ENCODE results near the gene RBM26. TPM values are rescaled to one million over a fixed set of nuclear protein-coding genes. Genes with fewer than 3 reads are reported as not detected.
A peak's percentile ranks its signal among the peaks of the same experiment; 100 is the strongest.

The RBM26 gene
- total RNA-seq, 3 donors from 2014 or later (not counting 1 experiment from before 2014, with no cell fraction given): 59.3 to 70.3 (median 66.5) TPM

GRCh38 chr13:79427883-79428282 lies 21.8 kb upstream of the RBM26 start:
- ATAC-seq: no peak
- DNase-seq: no peak
- H3K27ac Mint-ChIP-seq: no peak overlapping the region
- intact Hi-C loops (cut with micrococcal nuclease): no loop called here
- H3K4me3 ChIP-seq (ENCODE audit: low read length): no peak overlapping the region
- no CpG with 5 or more reads among the region's 2 CpGs for WGBS (ENCODE audit: insufficient coverage)
- TF ChIP-seq, protein P1, sequence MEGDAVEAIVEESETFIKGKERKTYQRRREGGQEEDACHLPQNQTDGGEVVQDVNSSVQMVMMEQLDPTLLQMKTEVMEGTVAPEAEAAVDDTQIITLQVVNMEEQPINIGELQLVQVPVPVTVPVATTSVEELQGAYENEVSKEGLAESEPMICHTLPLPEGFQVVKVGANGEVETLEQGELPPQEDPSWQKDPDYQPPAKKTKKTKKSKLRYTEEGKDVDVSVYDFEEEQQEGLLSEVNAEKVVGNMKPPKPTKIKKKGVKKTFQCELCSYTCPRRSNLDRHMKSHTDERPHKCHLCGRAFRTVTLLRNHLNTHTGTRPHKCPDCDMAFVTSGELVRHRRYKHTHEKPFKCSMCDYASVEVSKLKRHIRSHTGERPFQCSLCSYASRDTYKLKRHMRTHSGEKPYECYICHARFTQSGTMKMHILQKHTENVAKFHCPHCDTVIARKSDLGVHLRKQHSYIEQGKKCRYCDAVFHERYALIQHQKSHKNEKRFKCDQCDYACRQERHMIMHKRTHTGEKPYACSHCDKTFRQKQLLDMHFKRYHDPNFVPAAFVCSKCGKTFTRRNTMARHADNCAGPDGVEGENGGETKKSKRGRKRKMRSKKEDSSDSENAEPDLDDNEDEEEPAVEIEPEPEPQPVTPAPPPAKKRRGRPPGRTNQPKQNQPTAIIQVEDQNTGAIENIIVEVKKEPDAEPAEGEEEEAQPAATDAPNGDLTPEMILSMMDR (IDR thresholded peaks at IDR 0.05): no peak
- no peaks in the 10 kb centered on the region for H3K4me1 ChIP-seq (ENCODE audit: control insufficient read depth, insufficient read depth, low read length)
- no peaks in the 10 kb centered on the region for H3K4me1 Mint-ChIP-seq
- no peaks in the 10 kb centered on the region for H3K36me3 ChIP-seq (ENCODE audit: control insufficient read depth, insufficient read depth, low read length)
- H3K27me3 ChIP-seq (ENCODE audit: control insufficient read depth, insufficient read depth, low read length): no peaks in the 10 kb centered on the region
- no peaks in the 10 kb centered on the region for H3K36me3 Mint-ChIP-seq
- no peak overlapping the region for H3K4me3 Mint-ChIP-seq
- H3K27me3 Mint-ChIP-seq (ENCODE audit: low read depth in 2 of 2): no peaks in the 10 kb centered on the region
- H3K9me3 ChIP-seq (ENCODE audit: control insufficient read depth, insufficient read depth, low read length): no peaks in the 10 kb centered on the region
- no peak overlapping the region for H3K27ac ChIP-seq (ENCODE audit: low read length)
- no peaks in the 10 kb centered on the region for H3K9me3 Mint-ChIP-seq

DNA sequence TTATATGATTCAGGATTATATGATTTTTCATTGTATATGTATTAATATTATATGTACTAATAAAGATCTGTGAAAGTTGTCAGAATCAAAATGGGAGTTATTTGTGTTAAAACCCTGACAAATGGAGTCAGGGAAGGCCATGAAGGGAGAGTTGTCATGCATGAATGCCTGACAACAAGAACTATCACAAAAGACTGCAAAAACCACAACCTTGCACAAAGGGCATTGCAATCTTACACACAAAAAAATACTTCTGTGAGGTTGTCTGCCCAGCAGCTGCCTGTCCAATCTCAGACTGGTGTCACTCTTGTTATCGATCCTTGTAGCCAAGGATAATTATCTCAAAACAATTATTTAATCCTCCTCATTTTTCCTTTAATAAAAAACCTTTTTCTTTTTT lies 21.2 kb upstream of the RBM26 start:
- Mint-ChIP-seq H3K4me1 (no peaks in the 10 kb centered on the region), H3K4me3 (no peak overlapping the region), H3K27ac (no peak overlapping the region), H3K36me3 (no peaks in the 10 kb centered on the region), H3K9me3 (no peaks in the 10 kb centered on the region), H3K27me3 (ENCODE audit: low read depth in 2 of 2) (no peaks in the 10 kb centered on the region)
- WGBS (ENCODE audit: insufficient coverage): 78% methylated on average over 1 of the region's 1 CpG
- Histone ChIP-seq H3K27me3 (ENCODE audit: control insufficient read depth, insufficient read depth, low read length) (no peaks in the 10 kb centered on the region), H3K4me3 (ENCODE audit: low read length) (no peak overlapping the region), H3K4me1 (ENCODE audit: control insufficient read depth, insufficient read depth, low read length) (no peaks in the 10 kb centered on the region), H3K27ac (ENCODE audit: low read length) (no peak overlapping the region), H3K36me3 (ENCODE audit: control insufficient read depth, insufficient read depth, low read length) (no peaks in the 10 kb centered on the region), H3K9me3 (ENCODE audit: control insufficient read depth, insufficient read depth, low read length) (no peaks in the 10 kb centered on the region)
- DNase-seq: no peak
- no peak for ATAC-seq
- TF ChIP-seq, protein P1 (IDR thresholded peaks at IDR 0.05): no peak
- intact Hi-C loops (cut with micrococcal nuclease): no loop called here

DNA sequence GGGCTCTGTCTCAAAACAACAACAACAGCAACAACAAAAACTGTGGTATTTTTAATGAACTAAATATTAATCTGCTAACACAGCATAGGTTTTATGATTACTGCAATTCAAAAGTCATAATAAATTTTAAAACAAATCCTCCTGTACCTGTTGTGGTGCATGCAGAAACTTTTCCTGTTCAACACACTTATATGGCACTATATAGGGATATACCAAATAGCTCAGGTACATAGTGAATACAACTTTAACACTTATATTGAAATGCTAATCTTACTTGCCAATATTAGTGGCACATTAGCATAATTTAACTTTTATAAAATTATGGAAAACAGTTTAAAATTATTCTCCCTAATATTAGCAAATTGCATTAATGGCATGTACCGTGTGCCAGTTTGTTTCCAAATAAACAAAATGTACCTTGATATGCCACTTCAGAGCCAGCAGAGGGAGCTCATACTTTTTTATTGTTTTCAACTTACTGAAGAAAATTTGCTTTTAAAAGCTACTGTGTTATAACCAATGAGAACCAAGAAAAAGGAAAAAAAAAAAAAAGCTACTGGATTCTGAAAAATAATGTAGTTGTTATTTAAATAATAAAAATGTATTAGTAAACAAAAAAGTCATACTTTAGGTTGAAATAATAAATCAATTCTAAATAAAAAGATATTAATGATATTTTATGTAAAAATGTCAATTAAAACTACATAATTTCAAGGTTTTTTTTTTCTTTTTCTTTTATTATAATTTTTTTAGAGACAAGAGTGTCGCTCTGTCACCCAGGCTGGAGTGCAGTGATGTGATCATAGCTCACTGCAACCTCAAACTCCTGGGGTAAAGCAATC lies 18.0 kb upstream of the RBM26 start:
- DNase-seq (peak in 1 of 2 donors; percentile 74), ATAC-seq (peak in 2 of 3 donors; percentile 73 to 77)
- H3K4me3 ChIP-seq (ENCODE audit: low read length): no peak overlapping the region
- no peaks in the 10 kb centered on the region for H3K9me3 ChIP-seq (ENCODE audit: control insufficient read depth, insufficient read depth, low read length)
- no peaks in the 10 kb centered on the region for H3K9me3 Mint-ChIP-seq
- H3K4me1 Mint-ChIP-seq: no peaks in the 10 kb centered on the region
- H3K36me3 ChIP-seq (ENCODE audit: control insufficient read depth, insufficient read depth, low read length): no peaks in the 10 kb centered on the region
- TF ChIP-seq, protein P1 (IDR thresholded peaks at IDR 0.05): peak; percentile 85
- no peaks in the 10 kb centered on the region for H3K36me3 Mint-ChIP-seq
- H3K27ac Mint-ChIP-seq: no peak overlapping the region
- WGBS (ENCODE audit: insufficient coverage): 51% methylated on average over 2 of the region's 2 CpGs
- H3K4me3 Mint-ChIP-seq: no peak overlapping the region
- H3K27ac ChIP-seq (ENCODE audit: low read length): no peak overlapping the region
- intact Hi-C loops (cut with micrococcal nuclease): loop anchor here (1.0 kb wide), 1 partner anchor 117 kb away; no protein-coding TSS in a partner anchor
- H3K27me3 ChIP-seq (ENCODE audit: control insufficient read depth, insufficient read depth, low read length): no peaks in the 10 kb centered on the region
- H3K27me3 Mint-ChIP-seq (ENCODE audit: low read depth in 2 of 2): no peaks in the 10 kb centered on the region
- H3K4me1 ChIP-seq (ENCODE audit: control insufficient read depth, insufficient read depth, low read length): no peaks in the 10 kb centered on the region

Data from natural killer cell (primary cell).